Mesendoderm (in vitro differentiated cells): ENCODE results near the gene SRXN1.
A peak's percentile ranks its signal among the peaks of the same experiment; 100 is the strongest.

Experiments used
- DNase-seq: peaks from one replicate; pipeline ENCODE4 v3.0.0; 2013
- H2AK5ac ChIP-seq: 2 replicates; pipeline ENCODE4 v1.6.1; 2013; ENCODE audit warnings: low read length, inconsistent platforms
- H2BK120ac ChIP-seq: 2 replicates; pipeline ENCODE4 v1.6.1; 2013; ENCODE audit warnings: low read depth, mild to moderate bottlenecking, low read length, moderate library complexity, mixed read lengths
- H2BK15ac ChIP-seq: replicated peaks from 2 replicates; pipeline ENCODE4 v1.6.1; 2013; ENCODE audit warnings: low read depth, mild to moderate bottlenecking, moderate library complexity
- H2BK5ac ChIP-seq: 2 replicates; pipeline ENCODE4 v1.6.1; 2013; ENCODE audit warnings: low read length, inconsistent platforms
- H3K18ac ChIP-seq: 2 replicates; pipeline ENCODE4 v1.6.1; 2013; ENCODE audit warnings: mild to moderate bottlenecking, low read length, mixed read lengths
- H3K23ac ChIP-seq: one replicate; pipeline ENCODE4 v1.6.1; 2013; ENCODE audit warnings: low read length
- H3K27ac ChIP-seq: 2 replicates; pipeline ENCODE4 v1.5.1; 2013; ENCODE audit warnings: low read depth, mild to moderate bottlenecking, inconsistent platforms, low read length, moderate library complexity
- H3K27me3 ChIP-seq: 2 replicates; pipeline ENCODE4 v1.6.1; 2013; ENCODE audit warnings: low read length, control low read depth, mild to moderate bottlenecking, inconsistent platforms; ENCODE audit not compliant: insufficient read depth, poor library complexity
- H3K36me3 ChIP-seq: 2 replicates; pipeline ENCODE4 v1.6.1; 2013; ENCODE audit warnings: low read length, inconsistent platforms; ENCODE audit not compliant: control insufficient read depth, insufficient read depth
- H3K4ac ChIP-seq: one replicate; pipeline ENCODE4 v1.6.1; 2013; ENCODE audit warnings: low read depth, mild to moderate bottlenecking, low read length, moderate library complexity
- H3K4me1 ChIP-seq: 2 replicates; pipeline ENCODE4 v1.6.1; 2013; ENCODE audit warnings: low read depth, low read length, inconsistent platforms; ENCODE audit not compliant: control insufficient read depth
- H3K4me2 ChIP-seq: 2 replicates; pipeline ENCODE4 v1.6.1; 2013; ENCODE audit warnings: low read length
- H3K4me3 ChIP-seq: 2 replicates; pipeline ENCODE4 v1.5.1; 2013; ENCODE audit warnings: mild to moderate bottlenecking, low read length
- H3K56ac ChIP-seq: one replicate; pipeline ENCODE4 v1.6.1; 2013; ENCODE audit warnings: low read length
- H3K79me1 ChIP-seq: 2 replicates; pipeline ENCODE4 v1.6.1; 2013; ENCODE audit warnings: low read length, inconsistent platforms
- H3K79me2 ChIP-seq: 2 replicates; pipeline ENCODE4 v1.6.1; 2013; ENCODE audit warnings: mild to moderate bottlenecking, low read length; ENCODE audit not compliant: control insufficient read depth, insufficient read depth
- H3K9ac ChIP-seq: 2 replicates; pipeline ENCODE4 v1.6.1; 2013; ENCODE audit warnings: low read length, inconsistent platforms
- H4K5ac ChIP-seq: one replicate; pipeline ENCODE4 v1.6.1; 2013; ENCODE audit warnings: low read length
- H4K8ac ChIP-seq: one replicate; pipeline ENCODE4 v1.6.1; 2013; ENCODE audit warnings: low read depth, mild to moderate bottlenecking, control low read depth, low read length, moderate library complexity
- WGBS: extraction: QIAGEN DNeasy Blood & Tissue Kit; methylation state at CpG from one replicate; pipeline ENCODE4 v1.1.7; 2013; ENCODE audit warnings: low lambda C conversion rate, missing lambda C conversion rate; ENCODE audit not compliant: insufficient coverage; ENCODE audit errors: extremely low coverage; 5-methylcytosine and 5-hydroxymethylcytosine counted together

Gene SRXN1

DNA sequence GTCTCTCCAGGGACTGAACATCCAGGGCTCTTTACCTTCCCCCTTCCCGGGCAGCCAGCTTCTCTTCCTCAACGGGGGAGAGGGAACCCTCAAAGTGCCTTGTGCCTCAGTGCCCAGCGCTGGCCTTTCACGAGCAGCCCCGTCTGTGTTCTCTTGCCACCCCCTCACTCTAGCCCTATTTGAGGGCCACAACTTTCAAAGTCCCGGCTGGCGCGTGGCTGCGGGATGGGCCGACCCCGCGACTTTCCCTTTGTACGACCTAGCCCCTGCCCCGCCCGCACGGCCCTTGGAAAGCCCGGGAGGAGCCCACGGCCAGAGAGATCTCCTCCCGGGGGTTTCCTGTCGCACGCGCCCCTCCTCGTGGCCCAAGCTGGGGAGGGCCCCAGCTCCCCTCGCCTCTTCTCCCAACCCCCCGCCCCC is 22.0 kb upstream of the SRXN1 start:
- WGBS: no CpG with 5 or more reads among the region's 25 CpGs
- Histone ChIP-seq H3K4me3 (no peak overlapping the region), H3K27me3 (peaks cover 7% of the 10 kb centered on the region)

GRCh38 chr20:673603-674001 is 20.6 kb upstream of the SRXN1 start:
- peaks cover 7% of the 10 kb centered on the region for H3K27me3 ChIP-seq

More for the DNA sequence above, 22.0 kb upstream of the SRXN1 start:
- H3K56ac ChIP-seq: no peak overlapping the region
- no peak overlapping the region for H2BK5ac ChIP-seq
- H3K79me2 ChIP-seq: no peaks in the 10 kb centered on the region
- no peak overlapping the region for H2BK15ac ChIP-seq
- H4K8ac ChIP-seq: no peak overlapping the region
- no peak overlapping the region for H3K4me2 ChIP-seq
- H3K4ac ChIP-seq: no peak overlapping the region
- no peak overlapping the region for H3K18ac ChIP-seq
- no peaks in the 10 kb centered on the region for H3K79me1 ChIP-seq
- H2AK5ac ChIP-seq: no peak overlapping the region
- no peak for DNase-seq
- no peaks in the 10 kb centered on the region for H3K36me3 ChIP-seq
- no peak overlapping the region for H3K27ac ChIP-seq
- peaks cover 3% of the 10 kb centered on the region for H3K4me1 ChIP-seq
- H3K23ac ChIP-seq: no peak overlapping the region
- H4K5ac ChIP-seq: no peak overlapping the region
- H2BK120ac ChIP-seq: no peak overlapping the region
- H3K9ac ChIP-seq: no peak overlapping the region

GRCh38 chr20:672963-673602 is 20.1 kb upstream of the SRXN1 start:
- Histone ChIP-seq H4K8ac (no peak overlapping the region), H2BK120ac (no peak overlapping the region), H3K79me2 (no peaks in the 10 kb centered on the region), H2BK15ac (no peak overlapping the region), H2AK5ac (no peak overlapping the region), H4K5ac (no peak overlapping the region), H3K18ac (no peak overlapping the region), H3K4me2 (no peak overlapping the region), H3K9ac (no peak overlapping the region), H3K27me3 (peaks cover 7% of the 10 kb centered on the region), H3K4ac (no peak overlapping the region), H3K27ac (no peak overlapping the region), H3K23ac (no peak overlapping the region), H3K4me3 (no peak overlapping the region), H3K4me1 (peaks cover 4% of the 10 kb centered on the region), H3K36me3 (no peaks in the 10 kb centered on the region), H2BK5ac (no peak overlapping the region), H3K79me1 (no peaks in the 10 kb centered on the region), H3K56ac (no peak overlapping the region)
- DNase-seq: peak; percentile 60
- WGBS: no CpG with 5 or more reads among the region's 7 CpGs

More at GRCh38 chr20:673603-674001, 20.6 kb upstream of the SRXN1 start:
- no peaks in the 10 kb centered on the region for H3K79me2 ChIP-seq
- no peak overlapping the region for H3K27ac ChIP-seq
- no peak overlapping the region for H3K23ac ChIP-seq
- no peaks in the 10 kb centered on the region for H3K79me1 ChIP-seq
- H2AK5ac ChIP-seq: no peak overlapping the region
- H3K4ac ChIP-seq: no peak overlapping the region
- H3K4me1 ChIP-seq: peaks cover 4% of the 10 kb centered on the region
- H3K9ac ChIP-seq: no peak overlapping the region
- no peaks in the 10 kb centered on the region for H3K36me3 ChIP-seq
- H3K4me3 ChIP-seq: no peak overlapping the region
- H2BK120ac ChIP-seq: no peak overlapping the region
- H3K56ac ChIP-seq: no peak overlapping the region
- WGBS: no CpG with 5 or more reads among the region's 3 CpGs
- H2BK5ac ChIP-seq: no peak overlapping the region
- H4K5ac ChIP-seq: no peak overlapping the region
- H3K4me2 ChIP-seq: no peak overlapping the region
- H2BK15ac ChIP-seq: no peak overlapping the region
- no peak overlapping the region for H4K8ac ChIP-seq
- H3K18ac ChIP-seq: no peak overlapping the region
- no peak for DNase-seq

GRCh38 chr20:671252-672030 is 18.4 kb upstream of the SRXN1 start:
- Histone ChIP-seq H3K4me3 (no peak overlapping the region), H3K23ac (no peak overlapping the region), H3K79me1 (no peaks in the 10 kb centered on the region), H3K18ac (no peak overlapping the region), H3K27me3 (peaks cover 4% of the 10 kb centered on the region), H3K56ac (no peak overlapping the region), H3K9ac (no peak overlapping the region), H3K4me1 (peaks cover 4% of the 10 kb centered on the region), H2AK5ac (no peak overlapping the region), H3K27ac (no peak overlapping the region), H4K8ac (no peak overlapping the region), H2BK5ac (no peak overlapping the region), H2BK15ac (no peak overlapping the region), H3K4me2 (no peak overlapping the region), H2BK120ac (no peak overlapping the region), H4K5ac (no peak overlapping the region), H3K79me2 (no peaks in the 10 kb centered on the region), H3K36me3 (no peaks in the 10 kb centered on the region), H3K4ac (no peak overlapping the region)
- no CpG with 5 or more reads among the region's 9 CpGs for WGBS
- no peak for DNase-seq

- Histone ChIP-seq H4K8ac (no peak overlapping the region), H3K27me3 (peaks cover 3% of the 10 kb centered on the region), H2BK5ac (no peak overlapping the region), H3K9ac (no peak overlapping the region), H3K79me1 (no peaks in the 10 kb centered on the region), H3K27ac (no peak overlapping the region), H2AK5ac (no peak overlapping the region), H2BK120ac (no peak overlapping the region), H3K4me1 (peaks cover 3% of the 10 kb centered on the region), H3K4me2 (no peak overlapping the region), H3K36me3 (no peaks in the 10 kb centered on the region), H3K23ac (no peak overlapping the region), H4K5ac (no peak overlapping the region), H3K18ac (no peak overlapping the region), H3K4me3 (no peak overlapping the region), H3K79me2 (no peaks in the 10 kb centered on the region), H2BK15ac (no peak overlapping the region), H3K4ac (no peak overlapping the region), H3K56ac (no peak overlapping the region)
- no CpG with 5 or more reads among the region's 7 CpGs for WGBS
- no peak for DNase-seq
Observed at GRCh38 chr20:669573-669972, 16.6 kb upstream of the SRXN1 start.
